Measurements from ENCODE around the gene USP13.

Gene USP13

DNA sequence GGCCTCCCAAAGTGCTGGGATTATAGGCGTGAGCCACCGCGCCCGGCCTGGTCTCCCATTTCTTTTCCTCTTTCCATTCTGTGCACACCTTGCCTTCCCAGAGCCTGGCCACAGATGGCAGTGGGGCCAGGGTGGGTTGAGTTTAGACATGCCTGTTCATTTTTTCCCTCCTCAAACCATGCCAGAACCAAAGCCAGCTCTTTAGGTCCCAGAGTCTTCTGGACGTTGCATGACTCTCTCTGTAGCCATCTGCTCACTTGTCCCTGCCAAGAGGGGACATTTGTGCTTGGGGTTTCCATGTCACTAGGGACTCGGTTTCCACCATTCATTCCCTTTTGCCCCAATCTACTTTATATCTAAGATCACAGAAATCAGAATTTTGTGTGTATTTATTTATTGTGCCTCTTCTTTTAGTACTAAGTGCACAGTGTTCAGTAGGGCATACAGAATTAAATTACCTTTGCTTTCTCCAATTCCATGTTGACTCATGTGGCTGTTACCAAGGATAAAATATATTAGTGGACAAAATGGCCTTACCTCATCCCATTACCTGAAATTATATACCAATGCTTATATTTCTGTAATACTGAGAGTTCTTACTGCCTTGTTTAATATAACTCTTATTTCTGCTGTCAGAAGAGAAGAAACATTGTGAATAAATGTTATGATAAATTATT lies 49.6 kb downstream of the USP13 start:
- no peak for DNase-seq

DNA sequence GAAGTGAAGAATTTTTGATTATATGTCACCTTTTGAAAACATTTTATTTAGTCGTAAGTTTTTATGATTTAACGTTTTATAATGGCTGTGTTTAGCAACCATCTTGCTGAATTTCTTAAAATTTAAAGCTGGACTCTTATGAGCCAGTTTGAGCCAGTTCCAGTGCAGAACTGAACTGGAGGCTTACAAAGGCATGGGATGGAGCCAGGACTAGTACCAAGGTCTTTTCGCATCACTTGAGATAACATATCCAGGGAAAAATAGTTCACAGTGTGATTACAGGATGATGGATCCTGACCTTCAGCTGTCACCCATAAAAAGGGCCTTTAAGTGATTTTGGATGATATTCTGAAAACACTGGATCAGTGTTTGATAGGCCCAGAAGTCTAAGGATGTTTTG lies 51.0 kb downstream of the USP13 start:
- DNase-seq = no peak

DNA sequence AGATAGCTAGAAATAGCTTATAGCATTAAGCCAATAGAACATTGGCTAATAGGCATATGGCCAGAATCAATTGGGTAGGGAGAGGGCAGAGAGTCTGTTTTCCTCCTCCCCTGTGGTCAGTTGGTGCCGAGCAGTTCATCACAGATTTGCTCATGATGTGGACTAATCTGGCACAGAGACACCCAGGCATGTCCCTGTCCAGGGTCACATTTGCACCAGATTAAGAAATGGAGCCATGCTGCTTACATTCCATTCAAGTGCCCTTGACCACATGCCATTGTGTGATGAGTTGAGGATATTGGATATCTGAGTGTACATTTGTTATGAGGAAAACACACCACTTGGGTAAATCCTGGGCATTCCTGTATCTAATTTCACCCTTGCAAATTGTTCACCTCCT lies 53.4 kb downstream of the USP13 start:
- DNase-seq = no peak

DNA sequence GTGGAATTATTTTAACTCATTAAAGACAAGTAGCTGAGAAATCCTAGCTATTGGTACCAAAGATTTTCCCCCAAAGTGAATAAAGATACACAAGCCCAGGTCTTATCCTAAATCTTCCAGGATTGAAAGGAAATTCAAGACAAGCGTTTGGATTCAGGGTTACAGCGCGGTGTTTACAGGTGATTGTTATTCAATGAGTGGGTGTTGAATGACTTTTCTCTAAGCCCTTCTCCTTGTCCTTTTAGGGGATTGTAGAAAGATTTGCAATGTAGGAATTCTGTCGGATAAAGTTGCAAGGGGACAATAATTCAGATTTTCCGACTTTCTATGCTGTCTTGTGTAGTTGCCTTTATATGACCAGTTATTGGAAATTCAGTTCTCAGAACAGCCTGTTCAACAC lies 57.2 kb downstream of the USP13 start:
- no peak for DNase-seq

DNA sequence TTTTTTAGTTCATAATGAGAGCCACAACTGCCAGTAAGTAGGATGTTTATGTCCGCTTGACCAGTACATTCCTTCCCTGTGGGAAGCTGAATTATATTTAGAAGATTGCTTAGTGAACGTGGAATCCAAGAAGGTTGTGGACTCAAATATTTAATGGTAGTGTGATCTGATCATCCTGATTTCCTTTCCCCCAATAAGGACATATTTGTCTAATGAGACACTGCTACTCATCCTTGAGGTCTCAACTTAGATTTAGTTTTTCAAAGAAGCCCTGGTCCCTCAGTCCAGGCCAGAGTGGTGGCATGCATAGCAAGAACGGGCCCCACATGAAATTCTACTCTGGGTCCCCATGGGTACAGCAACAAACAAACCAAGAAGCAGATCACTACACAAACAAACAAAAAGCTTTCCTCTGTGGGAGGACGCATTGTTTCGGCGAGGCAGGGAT lies 60.8 kb downstream of the USP13 start:
- no peak for DNase-seq

DNA sequence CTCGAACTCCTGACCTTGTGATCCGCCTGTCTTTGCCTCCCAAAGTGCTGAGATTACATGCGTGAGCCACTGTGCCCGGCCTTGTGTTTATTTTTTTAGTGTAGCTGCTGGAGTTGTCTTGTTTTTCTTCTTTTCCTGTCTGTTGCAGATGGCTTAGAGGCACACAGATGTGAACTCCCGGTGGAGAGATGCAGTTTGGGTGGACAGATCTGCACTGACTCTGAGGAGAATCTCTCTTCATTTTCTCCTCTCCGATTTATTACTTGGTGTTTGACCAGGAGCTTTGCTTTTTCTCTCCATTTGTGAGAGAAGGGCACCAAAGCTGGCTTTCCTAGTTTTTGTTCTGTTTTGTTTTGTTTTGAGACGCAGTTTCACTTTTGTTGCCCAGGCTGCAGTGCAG lies 62.7 kb downstream of the USP13 start:
- DNase-seq = no peak

DNA sequence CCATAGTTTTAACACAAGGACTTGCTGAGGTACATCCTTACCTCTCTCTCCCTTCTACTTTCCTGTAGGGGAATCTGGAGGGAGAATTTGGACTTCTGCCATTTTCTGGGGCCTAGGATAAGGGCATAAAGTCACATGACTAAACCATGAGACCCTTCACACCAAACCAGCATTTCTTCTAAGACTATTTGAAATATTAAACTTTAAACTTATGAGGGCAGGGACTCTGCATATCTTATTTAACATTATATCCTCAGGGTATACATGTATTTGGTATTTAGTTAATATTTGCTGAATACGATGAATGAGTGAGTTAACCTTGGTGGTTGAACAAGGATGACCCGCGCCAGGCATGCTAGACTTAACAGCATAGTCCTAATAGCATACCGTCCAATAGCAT lies 63.4 kb downstream of the USP13 start:
- DNase-seq = no peak

DNA sequence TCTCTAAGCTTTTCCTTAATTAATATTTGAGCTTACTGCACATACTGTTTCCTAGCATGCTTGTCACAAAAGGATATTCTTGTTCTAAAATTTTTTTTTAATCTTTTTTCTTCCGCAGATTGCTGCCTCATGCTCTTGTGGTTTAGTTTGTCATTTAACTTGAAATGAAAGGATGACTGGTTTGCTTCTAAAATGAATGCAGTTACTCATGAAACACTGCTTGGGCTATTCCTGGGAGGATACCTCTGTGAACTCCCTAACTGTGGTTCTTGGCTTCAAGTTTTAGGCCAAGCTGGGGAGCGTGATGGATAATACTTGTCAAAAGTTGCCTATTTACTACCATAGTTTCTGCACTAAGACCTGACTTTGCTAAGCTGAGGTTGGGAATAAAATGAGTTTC lies 64.0 kb downstream of the USP13 start:
- DNase-seq = no peak

DNA sequence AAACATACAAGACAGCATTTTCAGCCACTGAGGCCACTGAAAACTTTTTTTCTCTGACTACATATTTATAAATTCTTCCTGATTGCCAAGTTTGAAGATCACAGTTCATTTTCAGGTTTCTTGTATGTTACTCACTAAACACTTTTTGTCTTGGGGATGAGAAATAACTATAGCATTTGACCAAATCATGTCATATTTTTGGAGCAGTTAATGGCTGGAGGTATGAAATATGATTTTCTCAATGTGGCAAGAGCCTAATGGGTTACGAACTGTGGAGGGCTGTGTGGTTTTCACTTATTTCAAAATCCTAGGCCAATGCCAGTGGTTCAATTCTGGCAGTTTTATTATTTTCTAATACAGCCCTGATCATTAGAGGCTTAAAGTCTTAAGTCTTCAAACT lies 64.4 kb downstream of the USP13 start:
- DNase-seq = no peak

DNA sequence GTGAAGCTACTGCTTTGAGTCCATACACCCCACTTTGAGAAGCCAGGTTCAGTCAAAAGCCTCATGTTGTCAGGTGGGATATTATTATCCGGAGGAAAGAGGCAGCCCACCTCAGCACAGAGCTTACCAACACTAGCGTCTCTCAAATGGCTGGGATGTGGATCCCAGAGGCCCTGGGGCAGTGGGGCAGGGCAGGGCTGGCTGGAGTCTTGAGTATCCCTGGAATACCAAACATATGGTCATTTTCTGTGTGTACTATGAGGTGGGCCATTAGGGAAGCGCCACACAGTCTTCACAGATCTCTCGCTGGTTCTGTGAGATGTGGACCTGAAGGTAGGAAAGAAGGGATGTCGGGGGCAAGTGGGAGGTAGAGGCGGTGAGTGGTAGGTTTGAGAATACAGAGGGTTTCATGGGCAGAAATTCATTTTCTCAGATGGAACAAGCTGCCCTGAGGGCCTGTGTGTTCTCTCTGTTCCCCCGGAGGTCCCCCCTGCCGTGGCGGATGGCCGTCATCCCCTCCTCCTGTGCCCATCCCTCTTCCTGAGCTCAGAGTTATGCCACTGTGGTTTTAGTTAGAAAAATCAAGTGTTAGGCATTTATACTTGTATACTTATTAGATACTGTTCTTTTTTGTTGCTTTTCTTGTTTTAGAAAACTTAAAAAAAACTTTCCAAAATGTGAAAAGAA lies 66.4 kb downstream of the USP13 start:
- DNase-seq = no peak

DNA sequence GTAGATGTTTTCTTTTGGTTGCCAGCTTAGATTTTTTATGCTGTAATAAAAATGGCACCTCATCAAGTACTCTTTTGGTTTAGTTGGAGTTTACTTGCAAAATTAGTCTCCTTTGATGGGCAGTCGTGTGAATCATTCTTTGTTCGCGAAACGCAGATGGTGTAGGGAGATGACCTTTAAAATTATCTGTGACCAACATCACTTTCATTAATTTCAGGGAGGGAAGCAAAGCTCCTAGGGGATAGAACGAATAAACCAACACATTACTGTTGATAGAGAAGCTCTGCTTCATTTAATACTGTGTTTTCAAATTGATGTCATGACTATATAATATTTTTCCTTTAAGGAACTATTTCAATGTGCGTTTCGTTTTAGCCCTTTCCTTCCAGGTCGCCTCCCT lies 67.4 kb downstream of the USP13 start:
- DNase-seq = no peak

DNA sequence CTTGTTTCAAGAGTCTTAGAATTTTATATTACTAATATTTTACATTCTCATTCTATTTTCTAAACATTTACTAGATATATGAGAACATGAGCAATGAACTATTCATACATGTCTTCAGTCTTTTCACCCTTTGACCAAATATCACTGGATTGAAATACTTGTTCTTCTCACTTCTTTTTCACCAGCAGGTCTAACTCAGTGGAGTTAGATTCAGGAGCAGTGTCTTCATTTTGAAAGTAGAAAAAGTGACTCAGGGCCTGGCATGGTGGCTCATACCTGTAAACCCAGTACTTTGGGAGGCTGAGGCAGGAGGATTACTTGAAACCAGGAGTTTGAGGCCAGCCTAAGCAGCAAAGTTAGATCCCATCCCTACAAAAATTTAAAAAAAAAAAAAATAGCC lies 70.8 kb downstream of the USP13 start:
- no peak for DNase-seq

DNA sequence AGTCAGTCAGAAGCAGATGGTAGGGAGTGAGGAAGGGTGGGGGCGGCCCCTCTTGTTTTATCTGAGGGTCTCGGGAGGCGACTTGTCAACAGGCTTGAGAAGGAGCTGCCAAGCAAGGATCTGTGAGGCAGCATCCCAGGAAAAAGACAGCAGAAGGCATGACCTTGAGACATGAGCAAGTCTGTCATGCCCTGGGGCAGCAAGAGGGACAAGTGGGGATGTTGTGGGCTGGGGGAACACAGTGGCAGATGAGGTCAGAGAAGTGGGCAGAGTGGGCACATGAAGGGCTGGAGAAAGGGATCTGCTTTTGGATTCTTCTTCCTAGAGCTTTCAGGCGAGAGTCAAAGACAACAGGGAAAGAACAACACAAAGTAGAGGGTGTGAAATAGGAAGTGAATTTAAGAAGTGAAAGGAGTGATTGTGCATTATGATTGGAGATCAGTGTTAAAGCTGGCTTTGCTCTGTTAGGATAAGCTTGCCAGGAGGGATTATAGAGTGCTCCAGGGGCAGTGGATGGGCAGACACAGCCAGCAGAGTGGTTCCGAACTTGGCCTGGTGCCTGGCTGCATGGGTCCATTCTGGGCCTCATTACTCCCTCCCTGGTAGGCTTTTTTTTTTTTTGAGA lies 73.3 kb downstream of the USP13 start:
- no peak for DNase-seq

DNA sequence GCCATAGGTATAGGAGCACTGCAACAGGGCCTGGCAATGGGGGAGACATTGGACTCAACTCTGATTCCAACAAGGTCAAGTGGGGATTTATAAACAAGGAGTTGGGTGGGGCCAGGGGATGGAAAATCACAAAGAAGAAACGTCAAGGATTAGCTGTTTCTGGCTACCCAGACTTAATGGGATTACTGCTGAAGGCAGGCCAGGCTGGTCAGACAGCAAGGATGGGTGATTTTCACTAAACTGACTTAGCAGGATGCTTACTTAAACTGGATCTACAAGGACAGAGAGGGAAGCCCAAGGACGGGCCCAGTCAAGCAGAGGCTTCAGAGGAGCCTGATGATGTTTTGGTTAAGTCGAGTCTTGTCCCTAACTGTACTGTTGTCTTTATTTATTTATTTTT lies 76.2 kb downstream of the USP13 start:
- DNase-seq = no peak

DNA sequence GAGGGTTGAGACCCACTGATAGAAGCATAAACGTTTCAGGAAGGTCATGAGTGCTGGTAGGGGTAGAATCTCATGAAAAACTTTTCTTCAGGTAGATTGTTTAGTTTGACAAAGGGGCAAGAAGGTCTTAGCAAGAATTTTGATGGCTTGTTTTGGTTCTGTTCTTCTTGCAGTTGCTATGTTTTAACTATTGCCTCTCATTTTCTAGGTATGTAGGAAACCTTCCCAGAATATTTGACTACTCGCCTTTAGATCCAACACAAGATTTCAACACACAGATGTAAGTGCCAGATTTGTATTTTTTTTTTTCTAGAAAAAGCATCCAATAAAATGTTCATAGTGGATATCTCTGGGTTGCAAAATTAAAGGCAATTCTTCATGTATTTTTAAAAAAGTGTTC lies 77.1 kb downstream of the USP13 start:
- no peak for DNase-seq

DNA sequence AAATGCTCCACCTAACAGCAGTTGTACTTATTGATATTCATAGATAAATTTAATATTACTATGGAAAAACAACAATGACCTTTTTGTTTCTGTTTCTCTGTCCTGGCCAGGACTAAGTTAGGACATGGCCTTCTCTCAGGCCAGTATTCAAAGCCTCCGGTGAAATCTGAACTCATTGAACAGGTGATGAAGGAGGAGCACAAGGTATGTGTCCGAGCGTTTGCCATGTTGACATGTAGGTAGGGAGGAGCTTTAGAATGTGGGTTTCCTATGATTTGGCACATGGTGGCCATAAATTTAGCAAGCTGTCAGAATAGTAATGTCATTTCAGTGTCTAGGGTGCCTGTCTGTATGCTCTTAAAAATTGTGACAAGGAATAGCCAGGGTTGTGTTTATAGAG lies 77.7 kb downstream of the USP13 start:
- DNase-seq = no peak

DNA sequence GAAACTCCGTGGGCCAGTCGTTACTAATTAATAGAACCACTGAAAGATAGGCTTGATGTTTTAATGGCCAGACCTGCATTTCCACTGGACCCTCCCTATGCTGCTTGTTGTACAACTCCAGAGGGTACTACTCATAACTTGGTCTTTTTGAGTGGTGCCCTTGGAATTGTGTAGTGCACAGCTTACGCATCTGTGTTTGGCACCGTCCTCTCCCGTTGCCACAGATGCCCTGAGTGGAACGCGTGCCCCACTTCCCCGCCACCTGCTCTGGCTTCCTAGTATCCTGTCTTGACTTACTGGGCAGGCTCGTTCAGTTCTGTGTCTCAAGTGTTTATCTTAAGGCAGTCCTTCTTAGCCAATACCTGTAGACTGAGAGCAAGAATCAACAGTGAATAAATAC lies 78.7 kb downstream of the USP13 start:
- DNase-seq = no peak

DNA sequence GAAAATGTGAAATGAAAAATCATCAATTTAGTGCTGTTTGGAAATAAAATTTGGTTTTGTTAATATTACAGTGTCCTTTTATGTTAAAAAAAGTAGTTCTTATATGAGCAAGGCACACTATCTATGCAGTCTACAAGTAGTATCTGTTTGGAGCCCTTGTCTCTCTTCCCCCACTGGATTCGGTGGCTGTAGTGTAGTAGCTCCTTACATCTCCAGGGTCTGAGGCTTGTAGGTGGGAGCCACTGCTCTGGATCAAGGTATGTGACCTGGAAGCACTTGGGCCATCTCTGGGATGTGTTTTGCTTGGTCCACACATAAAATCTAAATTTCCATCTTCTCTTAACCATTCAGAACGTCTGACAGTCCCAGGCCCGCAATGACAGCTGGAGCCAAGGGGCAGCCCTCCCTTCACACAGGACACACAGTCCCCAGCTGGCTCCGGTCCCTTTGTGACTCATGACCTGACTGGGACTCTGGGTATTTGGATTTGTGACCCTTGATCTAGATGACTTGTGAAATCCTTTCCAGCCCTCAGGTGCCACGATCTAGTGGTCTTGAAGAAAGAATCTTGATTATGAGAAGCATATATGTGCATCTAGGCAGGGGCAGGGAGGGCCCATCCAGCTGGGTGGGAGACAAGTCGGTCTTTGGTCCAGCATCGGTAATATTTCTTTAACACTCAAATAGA lies 80.0 kb downstream of the USP13 start:
- no peak for DNase-seq

DNA sequence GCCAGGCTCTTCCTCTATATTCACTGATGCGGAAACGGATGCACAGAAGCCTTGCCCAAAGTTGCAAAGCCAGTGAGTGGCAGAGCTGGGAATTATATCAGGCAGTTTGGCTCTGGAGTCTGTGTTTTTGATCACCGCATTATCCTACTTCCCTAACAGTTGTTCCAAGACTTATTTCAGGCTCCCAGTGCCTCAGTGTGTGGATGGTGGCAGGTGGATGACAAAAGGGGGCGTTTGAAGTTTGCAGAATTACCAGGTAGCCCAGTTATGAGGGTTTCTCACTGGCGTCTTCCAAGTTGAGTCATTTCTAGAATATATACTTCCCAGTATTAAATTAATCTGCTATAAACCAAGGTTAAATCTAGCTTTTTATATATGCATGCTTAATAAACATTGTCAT lies 81.0 kb downstream of the USP13 start:
- no peak for DNase-seq

DNA sequence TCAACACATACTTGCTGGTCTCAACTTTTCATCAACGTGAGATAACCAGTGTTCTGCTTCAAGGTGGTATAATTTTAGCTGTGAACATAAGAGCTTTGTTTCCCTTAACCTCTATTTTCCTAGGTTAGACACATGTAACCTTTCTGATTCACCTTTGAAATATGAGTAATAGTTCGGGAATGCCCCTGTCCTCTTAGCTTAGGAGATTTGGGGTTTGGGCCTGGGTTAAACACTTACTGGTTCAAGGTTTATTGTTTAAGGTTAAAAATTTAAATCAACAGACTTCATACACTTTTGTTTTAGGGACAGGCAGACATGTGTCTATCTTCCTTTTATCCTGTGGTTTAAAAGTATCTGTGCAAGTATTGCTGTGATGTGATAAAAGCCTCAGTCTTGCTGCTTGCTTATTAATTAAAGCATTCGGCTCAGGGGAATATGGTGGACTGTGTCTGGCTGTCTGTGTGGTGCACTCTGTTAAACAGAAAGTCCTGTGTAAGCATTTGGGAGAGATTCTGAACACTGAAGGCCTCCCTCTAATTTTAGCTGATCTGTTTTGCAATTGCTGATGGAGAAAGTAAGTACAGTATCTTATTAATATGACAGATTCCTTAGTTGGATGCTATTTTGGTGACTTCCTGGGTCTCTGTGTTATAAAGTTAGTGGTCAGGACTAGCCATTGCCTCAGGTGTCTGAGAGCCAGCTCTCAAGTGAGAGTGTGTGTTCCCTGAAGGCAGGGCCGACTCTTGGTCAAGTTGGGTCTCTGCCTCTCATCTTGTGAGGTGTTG lies 81.8 kb downstream of the USP13 start:
- DNase-seq = no peak

DNA sequence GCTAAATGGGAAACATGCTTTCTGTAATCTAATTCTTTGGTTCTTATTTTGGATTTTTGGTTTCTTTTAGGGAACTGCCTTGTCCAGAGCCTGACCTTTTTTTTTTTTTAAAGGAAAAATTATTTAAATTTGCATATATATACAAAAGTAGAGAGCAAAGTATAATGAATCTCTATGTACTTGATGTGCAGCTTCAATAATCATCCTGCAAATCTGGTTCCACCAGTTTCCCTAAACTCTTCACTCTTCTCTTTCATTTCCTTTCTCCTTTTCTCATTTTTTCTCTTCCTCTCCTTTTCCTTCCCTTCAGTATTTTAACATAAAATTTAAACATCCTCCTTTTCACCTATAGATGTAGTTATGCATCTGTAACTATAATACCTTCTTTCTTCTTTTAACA lies 82.5 kb downstream of the USP13 start:
- no peak for DNase-seq

DNA sequence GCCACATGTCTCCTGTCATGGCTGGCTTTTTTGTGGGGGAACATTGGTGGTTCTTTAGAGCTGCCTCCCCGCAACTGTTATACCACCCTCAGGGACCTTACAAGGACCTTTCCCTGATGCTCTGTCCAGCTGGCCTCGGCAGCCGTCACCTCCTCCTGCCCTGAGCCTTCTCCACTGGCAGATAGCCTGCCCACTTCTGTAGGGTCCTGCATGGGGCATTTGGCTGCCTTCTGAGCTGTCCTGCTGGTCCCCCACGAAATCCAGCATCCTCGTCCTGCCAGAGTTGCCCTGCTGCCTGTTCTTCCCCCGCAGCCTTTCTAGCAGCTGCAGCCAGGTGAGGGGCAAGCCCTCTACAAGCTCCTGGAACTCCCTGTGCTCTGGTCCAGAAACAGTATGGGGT lies 86.2 kb downstream of the USP13 start:
- no peak for DNase-seq

All from CD4-positive, alpha-beta T cell treated with Interleukin-21 for 1 hour (primary cell).